Naive thymus-derived CD4-positive, alpha-beta T cell (primary cell): ENCODE data around the gene SMIM8. TPM values are rescaled to one million over a fixed set of nuclear protein-coding genes. Genes with fewer than 3 reads are reported as not detected.

ENCODE experiments used
- ATAC-seq: fragments of 150-1000 bp; cut with Tn5 transposase; 2 replicates; pipeline ENCODE4 v1.10.0; 2021; ENCODE audit warnings: mild to moderate bottlenecking, moderate library complexity
- CTCF ChIA-PET: fragments of 350-600 bp; sonication (Branson Sonifier 250); formaldehyde crosslinking; loops from one replicate; lab custom pipeline; 2021; ENCODE audit warnings: antibody characterized with exemption; lab: Charles Lee
- POLR2A ChIA-PET: fragments of 350-600 bp; sonication (Branson Sonifier 250); formaldehyde crosslinking; loops from one replicate; lab custom pipeline; 2021; ENCODE audit warnings: antibody characterized with exemption, inconsistent platforms; lab: Charles Lee
- DNase-seq, 9 donors: peaks; one replicate each; pipeline versions ENCODE4 v3.0.0 to v3.0.0-alpha.2; 2020 to 2022; ENCODE audit warnings: mixed read lengths in 1 of 9
- H3K27ac ChIP-seq: one replicate; pipeline ENCODE4 v1.7.0; 2013; ENCODE audit warnings: mild to moderate bottlenecking, low read depth, low read length, moderate library complexity
- H3K27me3 ChIP-seq, 2 donors: one replicate each; pipeline ENCODE4 v1.7.0; 2013; ENCODE audit warnings: low read length in 2 of 2, mild to moderate bottlenecking in 2 of 2, moderate library complexity in 2 of 2; ENCODE audit not compliant: control insufficient read depth in 2 of 2, insufficient read depth in 2 of 2
- H3K36me3 ChIP-seq, 3 experiments: 1 replicate in 2 of 3; 2 replicates in 1 of 3; pipeline ENCODE4 v1.7.0; 2013; ENCODE audit warnings: low read length in 3 of 3, mild to moderate bottlenecking in 3 of 3, moderate library complexity in 1 of 3; ENCODE audit not compliant: insufficient read depth in 3 of 3, control insufficient read depth in 2 of 3
- H3K4me1 ChIP-seq, 2 donors: one replicate each; pipeline ENCODE4 v1.7.0; 2013; ENCODE audit warnings: low read length in 2 of 2, mild to moderate bottlenecking in 2 of 2, moderate library complexity in 1 of 2; ENCODE audit not compliant: control insufficient read depth in 2 of 2, insufficient read depth in 2 of 2
- H3K4me3 ChIP-seq: 2 replicates; pipeline ENCODE4 v1.7.0; 2013; ENCODE audit warnings: mild to moderate bottlenecking, low read length
- H3K9me3 ChIP-seq, 3 experiments: 1 replicate in 2 of 3; 2 replicates in 1 of 3; pipeline ENCODE4 v1.7.0; 2013; ENCODE audit warnings: low read length in 3 of 3; ENCODE audit not compliant: control insufficient read depth in 2 of 3
- H3K27ac Mint-ChIP-seq, 9 donors: one replicate each; pipeline ENCODE4 v1.8.0; 2020 to 2022; ENCODE audit warnings: mixed read lengths in 9 of 9, mild to moderate bottlenecking in 8 of 9, moderate library complexity in 5 of 9, inconsistent platforms in 2 of 9
- H3K27me3 Mint-ChIP-seq, 5 donors: one replicate each; pipeline ENCODE4 v1.8.0; 2021 to 2022; ENCODE audit warnings: mixed read lengths in 5 of 5, mild to moderate bottlenecking in 1 of 5
- H3K36me3 Mint-ChIP-seq, 5 donors: one replicate each; pipeline ENCODE4 v1.8.0; 2020 to 2022; ENCODE audit warnings: mixed read lengths in 5 of 5, mild to moderate bottlenecking in 3 of 5, inconsistent platforms in 1 of 5
- H3K4me1 Mint-ChIP-seq, 7 donors: one replicate each; pipeline ENCODE4 v1.8.0; 2020 to 2022; ENCODE audit warnings: mixed read lengths in 7 of 7, mild to moderate bottlenecking in 3 of 7, inconsistent platforms in 1 of 7
- H3K4me3 Mint-ChIP-seq, 10 donors: one replicate each; pipeline ENCODE4 v1.8.0; 2020 to 2022; ENCODE audit warnings: mild to moderate bottlenecking in 10 of 10, mixed read lengths in 10 of 10, moderate library complexity in 6 of 10, inconsistent platforms in 2 of 10
- H3K9me3 Mint-ChIP-seq, 11 donors: one replicate each; pipeline ENCODE4 v1.8.0; 2020 to 2022; ENCODE audit warnings: mixed read lengths in 11 of 11, mild to moderate bottlenecking in 4 of 11, inconsistent platforms in 1 of 11, moderate library complexity in 1 of 11
- intact Hi-C, 2 donors: fragments of 100-400 bp; cut with micrococcal nuclease; formaldehyde crosslinking; loops; one replicate each; pipeline ENCODE4 v1.15.1; 2023
- polyA plus RNA-seq, 2 donors: library from polyadenylated mRNA; unstranded; fragments of 300-500 nt; fragmentation: Illumina TruSeq; gene quantifications; one replicate each; pipeline ENCODE4 v1.2.3, GENCODE V29; 2021
- total RNA-seq, 6 experiments: library from RNA in 5 of 6; stranded (reverse) in 5 of 6; gene quantifications; 1 replicate in 5 of 6; 2 replicates in 1 of 6; pipeline ENCODE4 v1.2.3 and lab custom pipeline; 2021 to 2026

The SMIM8 gene
- total and polyA plus RNA-seq, 7 experiments from 2014 or later, result 7.3 to 18.1 (median 11.7) TPM

- Mint-ChIP-seq H3K9me3 (peaks cover 2 to 17% (median 10%) of the 10 kb centered on the region in 11 donors), H3K4me3 (no peak overlapping the region), H3K27ac (peak overlapping the region in 1 of 9 donors; percentile 10), H3K27me3 (no peaks in the 10 kb centered on the region), H3K36me3 (peaks cover 12 to 37% (median 23%) of the 10 kb centered on the region in 5 donors), H3K4me1 (peaks cover 14 to 52% (median 26%) of the 10 kb centered on the region in 7 donors)
- no peak for ATAC-seq
- CTCF ChIA-PET, result no interaction called here
- Histone ChIP-seq H3K27me3 (no peaks in the 10 kb centered on the region), H3K36me3 (peaks cover 0 to 5% (median 0%) of the 10 kb centered on the region in 3 experiments), H3K9me3 (peaks cover 0 to 5% (median 0%) of the 10 kb centered on the region in 3 experiments), H3K27ac (no peak overlapping the region), H3K4me1 (peaks cover 0 to 8% of the 10 kb centered on the region in 2 donors), H3K4me3 (no peak overlapping the region)
- POLR2A ChIA-PET, result no interaction called here
- DNase-seq, result no peak
- intact Hi-C loops, result no loop called here
Observed at GRCh38 chr6:87330961-87331360, 8.6 kb downstream of the SMIM8 start.

DNA sequence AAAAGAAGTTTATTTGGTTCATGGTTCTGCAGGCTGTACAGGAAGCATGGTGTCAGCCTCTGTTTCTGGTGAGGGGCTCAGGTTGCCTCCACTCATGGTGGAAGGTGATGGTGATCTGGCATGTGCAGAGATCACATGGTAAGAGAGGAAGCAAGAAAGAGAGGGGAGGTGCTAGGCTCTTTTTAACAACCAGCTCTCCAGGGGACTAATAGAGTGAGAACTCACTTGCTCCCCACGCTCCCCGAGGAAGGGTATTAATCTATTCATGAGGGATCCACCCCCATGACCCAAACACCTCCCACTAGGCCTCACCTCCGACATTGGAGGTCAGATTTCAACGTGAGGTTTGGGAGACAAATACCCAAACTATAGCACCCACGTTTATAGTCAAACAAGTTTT, 10.6 kb downstream of the SMIM8 start:
- Mint-ChIP-seq H3K4me3 (peak overlapping the region in 3 of 10 donors; percentile 27 to 66 (median 63)), H3K36me3 (peaks cover 14 to 37% (median 25%) of the 10 kb centered on the region in 5 donors), H3K4me1 (peaks cover 14 to 51% (median 25%) of the 10 kb centered on the region in 7 donors), H3K9me3 (peaks cover 2 to 16% (median 9%) of the 10 kb centered on the region in 11 donors), H3K27ac (peak overlapping the region in 7 of 9 donors; percentile 11 to 78 (median 41)), H3K27me3 (no peaks in the 10 kb centered on the region)
- POLR2A ChIA-PET, result no interaction called here
- intact Hi-C loops, result loop anchor here in 1 of 2 donors (1.0 kb wide), 1 partner anchor 11 kb away; the partner anchor contains the start of gene SMIM8
- Histone ChIP-seq H3K4me1 (peaks cover 0 to 8% of the 10 kb centered on the region in 2 donors), H3K9me3 (peaks cover 0 to 5% (median 0%) of the 10 kb centered on the region in 3 experiments), H3K4me3 (no peak overlapping the region), H3K36me3 (peaks cover 0 to 5% (median 0%) of the 10 kb centered on the region in 3 experiments), H3K27ac (no peak overlapping the region), H3K27me3 (no peaks in the 10 kb centered on the region)
- CTCF ChIA-PET, result no interaction called here
- DNase-seq, result no peak
- ATAC-seq, result no peak

GRCh38 chr6:87333591-87334181, 11.3 kb downstream of the SMIM8 start:
- H3K36me3 Mint-ChIP-seq, result peaks cover 15 to 39% (median 25%) of the 10 kb centered on the region in 5 donors
- Histone ChIP-seq H3K4me1 (peaks cover 0 to 8% of the 10 kb centered on the region in 2 donors), H3K9me3 (peaks cover 0 to 5% (median 0%) of the 10 kb centered on the region in 3 experiments), H3K4me3 (no peak overlapping the region), H3K27me3 (no peaks in the 10 kb centered on the region), H3K27ac (no peak overlapping the region), H3K36me3 (peaks cover 0 to 5% (median 0%) of the 10 kb centered on the region in 3 experiments)
- intact Hi-C loops, result loop anchor here in 1 of 2 donors (1.0 kb wide), 1 partner anchor 11 kb away; the partner anchor contains the start of gene SMIM8
- DNase-seq (peak in 6 of 9 donors; percentile 3 to 32 (median 16)), ATAC-seq (peak; percentile 41)
- H3K4me1 Mint-ChIP-seq, result peaks cover 14 to 49% (median 25%) of the 10 kb centered on the region in 7 donors
- CTCF ChIA-PET, result no interaction called here
- H3K27me3 Mint-ChIP-seq, result no peaks in the 10 kb centered on the region
- POLR2A ChIA-PET, result no interaction called here
- H3K4me3 Mint-ChIP-seq, result peak overlapping the region; percentile 19 to 66 (median 48)
- peak overlapping the region; percentile 31 to 86 (median 66) for H3K27ac Mint-ChIP-seq
- H3K9me3 Mint-ChIP-seq, result peaks cover 2 to 16% (median 9%) of the 10 kb centered on the region in 11 donors

DNA sequence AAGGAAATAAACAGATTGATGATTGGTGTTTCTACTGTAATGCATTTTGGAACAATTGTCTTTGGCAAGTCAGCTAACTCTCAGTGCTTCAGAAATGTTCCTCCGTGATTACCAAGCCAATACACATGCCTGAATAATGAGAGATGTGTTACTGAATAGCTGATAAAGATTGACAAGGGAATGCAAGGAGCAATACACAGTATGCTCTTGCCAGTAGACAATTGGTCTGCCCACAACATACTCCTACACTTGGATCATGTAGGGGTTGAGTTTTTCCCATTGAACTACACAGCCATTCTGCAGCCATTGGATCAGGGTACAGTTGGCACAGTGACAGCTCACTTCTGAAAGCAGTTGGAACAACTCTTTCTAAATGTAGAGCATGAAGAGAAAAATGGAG, 12.3 kb downstream of the SMIM8 start:
- peaks cover 0 to 5% (median 0%) of the 10 kb centered on the region in 3 experiments for H3K9me3 ChIP-seq
- CTCF ChIA-PET, result no interaction called here
- H3K36me3 Mint-ChIP-seq, result peaks cover 14 to 34% (median 25%) of the 10 kb centered on the region in 5 donors
- intact Hi-C loops, result no loop called here
- DNase-seq (no peak), ATAC-seq (no peak)
- H3K9me3 Mint-ChIP-seq, result peaks cover 2 to 16% (median 9%) of the 10 kb centered on the region in 11 donors
- H3K4me1 ChIP-seq, result peaks cover 0 to 8% of the 10 kb centered on the region in 2 donors
- no peaks in the 10 kb centered on the region for H3K27me3 ChIP-seq
- H3K27ac ChIP-seq, result no peak overlapping the region
- no peaks in the 10 kb centered on the region for H3K27me3 Mint-ChIP-seq
- H3K4me1 Mint-ChIP-seq, result peaks cover 14 to 43% (median 25%) of the 10 kb centered on the region in 7 donors
- H3K4me3 ChIP-seq, result no peak overlapping the region
- peaks cover 0 to 5% (median 0%) of the 10 kb centered on the region in 3 experiments for H3K36me3 ChIP-seq
- no peak overlapping the region for H3K4me3 Mint-ChIP-seq
- POLR2A ChIA-PET, result no interaction called here
- no peak overlapping the region for H3K27ac Mint-ChIP-seq

DNA sequence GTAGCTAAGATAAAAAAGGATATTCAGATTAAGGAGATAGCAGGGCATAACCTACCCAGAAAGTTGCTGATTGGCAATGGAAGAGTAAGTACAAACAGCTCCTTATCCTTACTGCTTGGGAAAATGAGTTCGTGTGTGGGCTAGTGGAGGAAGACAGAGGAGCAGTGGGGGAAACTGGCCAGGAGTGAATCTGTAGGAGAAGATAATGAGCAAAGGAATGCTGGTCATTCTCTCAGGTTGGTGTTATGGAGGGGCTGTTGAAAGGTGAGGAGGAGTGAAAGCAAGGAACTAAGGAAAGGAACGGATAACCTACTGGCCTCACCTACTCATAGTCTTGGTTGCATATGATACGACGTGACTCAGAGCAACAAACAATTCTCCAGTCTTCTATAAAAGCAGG, 14.0 kb downstream of the SMIM8 start:
- Histone ChIP-seq H3K36me3 (peaks cover 0 to 5% (median 0%) of the 10 kb centered on the region in 3 experiments), H3K4me3 (no peak overlapping the region), H3K4me1 (peaks cover 0 to 8% of the 10 kb centered on the region in 2 donors), H3K27me3 (no peaks in the 10 kb centered on the region), H3K27ac (no peak overlapping the region), H3K9me3 (peaks cover 0 to 5% (median 0%) of the 10 kb centered on the region in 3 experiments)
- intact Hi-C loops, result no loop called here
- Mint-ChIP-seq H3K9me3 (peaks cover 2 to 16% (median 9%) of the 10 kb centered on the region in 11 donors), H3K4me3 (no peak overlapping the region), H3K36me3 (peaks cover 14 to 40% (median 25%) of the 10 kb centered on the region in 5 donors), H3K27ac (no peak overlapping the region), H3K4me1 (peaks cover 14 to 31% (median 23%) of the 10 kb centered on the region in 7 donors), H3K27me3 (no peaks in the 10 kb centered on the region)
- ChIA-PET CTCF (interaction anchor here (0.6 kb wide), 1 partner anchor 1446 kb away, joined by 3 read pairs; no protein-coding TSS in a partner anchor), POLR2A (no interaction called here)
- ATAC-seq (no peak), DNase-seq (no peak)

- H3K4me3 Mint-ChIP-seq, result no peak overlapping the region
- Histone ChIP-seq H3K36me3 (no peaks in the 10 kb centered on the region), H3K4me1 (no peaks in the 10 kb centered on the region), H3K27me3 (no peaks in the 10 kb centered on the region), H3K9me3 (no peaks in the 10 kb centered on the region), H3K27ac (no peak overlapping the region), H3K4me3 (no peak overlapping the region)
- intact Hi-C loops, result no loop called here
- H3K27ac Mint-ChIP-seq, result no peak overlapping the region
- H3K4me1 Mint-ChIP-seq, result peaks cover 0 to 7% (median 5%) of the 10 kb centered on the region in 7 donors
- DNase-seq (no peak), ATAC-seq (no peak)
- peaks cover 2 to 42% (median 22%) of the 10 kb centered on the region in 5 donors for H3K36me3 Mint-ChIP-seq
- H3K27me3 Mint-ChIP-seq, result no peaks in the 10 kb centered on the region
- H3K9me3 Mint-ChIP-seq, result no peaks in the 10 kb centered on the region
- CTCF ChIA-PET, result no interaction called here
- POLR2A ChIA-PET, result no interaction called here
Observed at GRCh38 chr6:87340230-87340629, 17.8 kb downstream of the SMIM8 start.
